NOMO-1 treated with DMSO at 0.1 percent for 48 hours (cell line): Measurements from ENCODE around the gene RBBP6.
"Not testable (repeated sequence)": the region's sequence is repeated elsewhere in the genome, so short reads cannot be mapped to it uniquely, and the experiment has no call there.

Experiments used
- DNase-seq: peaks from one replicate; lab custom pipeline; 2025; ENCODE audit not compliant: unreplicated experiment; lab: John Stamatoyannopoulos, UW

The RBBP6 gene, protein sequence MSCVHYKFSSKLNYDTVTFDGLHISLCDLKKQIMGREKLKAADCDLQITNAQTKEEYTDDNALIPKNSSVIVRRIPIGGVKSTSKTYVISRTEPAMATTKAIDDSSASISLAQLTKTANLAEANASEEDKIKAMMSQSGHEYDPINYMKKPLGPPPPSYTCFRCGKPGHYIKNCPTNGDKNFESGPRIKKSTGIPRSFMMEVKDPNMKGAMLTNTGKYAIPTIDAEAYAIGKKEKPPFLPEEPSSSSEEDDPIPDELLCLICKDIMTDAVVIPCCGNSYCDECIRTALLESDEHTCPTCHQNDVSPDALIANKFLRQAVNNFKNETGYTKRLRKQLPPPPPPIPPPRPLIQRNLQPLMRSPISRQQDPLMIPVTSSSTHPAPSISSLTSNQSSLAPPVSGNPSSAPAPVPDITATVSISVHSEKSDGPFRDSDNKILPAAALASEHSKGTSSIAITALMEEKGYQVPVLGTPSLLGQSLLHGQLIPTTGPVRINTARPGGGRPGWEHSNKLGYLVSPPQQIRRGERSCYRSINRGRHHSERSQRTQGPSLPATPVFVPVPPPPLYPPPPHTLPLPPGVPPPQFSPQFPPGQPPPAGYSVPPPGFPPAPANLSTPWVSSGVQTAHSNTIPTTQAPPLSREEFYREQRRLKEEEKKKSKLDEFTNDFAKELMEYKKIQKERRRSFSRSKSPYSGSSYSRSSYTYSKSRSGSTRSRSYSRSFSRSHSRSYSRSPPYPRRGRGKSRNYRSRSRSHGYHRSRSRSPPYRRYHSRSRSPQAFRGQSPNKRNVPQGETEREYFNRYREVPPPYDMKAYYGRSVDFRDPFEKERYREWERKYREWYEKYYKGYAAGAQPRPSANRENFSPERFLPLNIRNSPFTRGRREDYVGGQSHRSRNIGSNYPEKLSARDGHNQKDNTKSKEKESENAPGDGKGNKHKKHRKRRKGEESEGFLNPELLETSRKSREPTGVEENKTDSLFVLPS (N-terminal part only)

DNA sequence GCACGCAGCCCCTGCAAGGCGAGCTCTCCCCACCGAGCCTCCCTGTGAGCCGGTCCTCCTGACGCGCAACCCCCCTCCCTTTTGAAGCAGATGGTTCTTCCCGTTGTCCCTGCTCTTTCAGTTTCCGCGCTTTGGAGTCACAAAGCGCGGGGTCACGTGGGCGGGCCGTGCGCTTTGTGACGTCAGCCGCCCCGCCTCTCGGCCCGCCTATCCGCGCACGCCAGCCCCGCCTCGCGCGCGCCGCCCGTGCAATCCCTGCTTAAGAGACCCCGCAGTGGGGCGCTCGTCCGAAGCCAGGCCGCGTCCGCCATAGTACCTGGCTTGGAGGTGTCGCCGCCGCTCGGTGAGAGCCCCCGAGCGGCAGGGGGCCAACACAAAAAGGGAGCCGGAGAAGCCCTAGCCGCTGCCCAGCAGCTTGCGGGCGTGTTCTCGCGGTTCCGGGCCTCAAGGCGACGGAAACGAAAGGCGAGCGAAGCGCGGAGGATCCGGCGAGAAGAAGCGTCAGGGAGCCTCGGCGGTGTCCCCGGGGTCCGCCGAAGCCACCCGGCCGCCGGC, at the start of gene RBBP6:
Gene RBBP6 (plus strand): TSS at position 272 of the 555 bp plus-strand sequence. CDS start 1,061 bp downstream, outside the sequence.
- DNase-seq = peak; percentile 92

DNA sequence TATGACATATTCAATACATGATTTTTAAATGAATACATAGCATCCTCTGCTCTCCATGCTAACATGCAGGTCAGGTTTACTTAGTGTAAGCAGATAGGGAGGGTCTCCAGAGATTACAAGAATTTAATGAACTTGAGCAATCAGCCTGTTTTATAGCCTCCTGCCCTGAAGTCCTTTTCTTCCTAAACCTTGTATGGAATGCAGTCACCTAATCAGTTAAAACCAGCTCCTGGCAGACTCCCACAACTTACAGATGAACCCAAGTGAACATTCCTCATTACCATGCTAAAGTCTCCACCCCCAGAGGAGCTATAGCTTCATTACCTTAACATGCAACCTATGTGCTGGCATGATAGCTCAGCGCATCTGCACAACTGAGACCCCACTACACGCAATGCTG, 48.5 kb upstream of the RBBP6 start:
- no peak for DNase-seq

DNA sequence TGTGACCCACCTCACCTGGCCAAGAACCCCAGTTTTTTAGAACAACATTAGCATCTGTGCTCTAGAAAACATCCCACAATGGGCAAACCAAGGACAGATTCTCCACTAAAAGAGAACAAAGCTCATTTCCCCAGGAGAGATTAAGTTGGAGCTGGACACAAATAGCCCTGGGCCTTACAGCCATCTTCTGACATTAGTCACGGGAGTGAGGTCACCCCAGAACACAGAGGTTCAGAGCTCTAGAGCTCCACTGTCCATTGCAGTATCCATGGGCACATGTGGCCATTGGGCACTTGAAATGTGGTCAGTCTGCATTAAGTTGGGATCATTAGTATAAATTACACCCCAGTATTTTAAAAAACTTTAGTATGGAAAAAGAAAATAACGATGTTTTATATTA, 47.6 kb upstream of the RBBP6 start:
- no peak for DNase-seq

DNA sequence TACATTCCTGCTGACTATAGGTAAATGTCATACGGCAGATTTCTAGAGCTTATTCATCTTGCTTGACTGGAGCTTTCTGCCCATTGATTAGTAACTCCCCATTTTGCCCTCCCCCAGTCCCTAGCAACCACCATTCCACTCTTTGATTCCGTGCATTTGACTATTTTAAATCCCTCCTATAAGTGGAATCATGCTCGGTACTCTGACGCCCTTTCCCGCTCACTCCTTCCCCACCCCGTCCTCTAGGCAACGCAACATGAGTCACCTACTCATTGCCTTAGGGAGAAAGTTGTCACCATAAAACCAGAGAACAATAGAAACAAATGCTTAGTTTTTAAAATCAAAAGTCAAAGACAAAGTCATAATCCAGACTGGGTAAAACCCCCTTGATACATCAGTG, 45.5 kb upstream of the RBBP6 start:
- no peak for DNase-seq

DNA sequence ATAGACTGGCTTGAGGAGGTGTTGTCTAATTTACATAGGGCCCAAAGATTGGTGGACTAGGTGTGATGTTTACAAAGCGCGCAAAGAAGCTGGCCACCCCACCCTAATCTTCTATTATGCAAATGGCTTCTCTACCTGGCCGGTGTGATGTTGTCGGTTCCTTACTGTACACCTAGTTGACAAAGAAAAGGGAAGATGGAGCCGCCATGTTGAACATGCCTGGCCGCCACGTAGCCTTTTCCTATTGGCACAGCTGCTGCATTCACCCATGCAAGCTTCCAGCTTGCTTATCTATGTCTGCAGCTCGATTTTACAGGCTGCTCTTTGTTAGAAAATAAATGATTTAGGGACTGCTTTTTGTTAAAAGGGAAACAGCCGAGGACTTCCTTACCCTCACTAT, 44.2 kb upstream of the RBBP6 start:
- DNase-seq = not testable (repeated sequence)

DNA sequence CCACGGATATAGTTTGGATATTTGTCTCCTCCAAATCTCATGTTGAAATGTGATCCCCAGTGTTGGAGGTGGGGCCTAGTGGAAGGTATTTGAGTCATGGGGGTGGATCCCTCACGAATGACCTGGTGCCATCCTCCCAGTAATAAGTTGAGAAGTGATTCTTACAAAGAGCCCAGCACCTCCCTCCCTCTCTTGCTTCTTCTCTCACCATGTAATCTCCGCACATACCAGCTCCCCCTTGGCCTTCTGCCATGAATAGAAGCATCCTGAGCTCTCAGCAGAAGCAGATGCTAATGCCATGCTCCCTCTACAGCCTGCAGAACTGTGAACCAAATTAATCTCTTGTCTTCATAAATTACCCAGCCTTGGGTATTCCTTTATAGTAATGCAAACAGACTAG, 41.9 kb upstream of the RBBP6 start:
- no peak for DNase-seq

DNA sequence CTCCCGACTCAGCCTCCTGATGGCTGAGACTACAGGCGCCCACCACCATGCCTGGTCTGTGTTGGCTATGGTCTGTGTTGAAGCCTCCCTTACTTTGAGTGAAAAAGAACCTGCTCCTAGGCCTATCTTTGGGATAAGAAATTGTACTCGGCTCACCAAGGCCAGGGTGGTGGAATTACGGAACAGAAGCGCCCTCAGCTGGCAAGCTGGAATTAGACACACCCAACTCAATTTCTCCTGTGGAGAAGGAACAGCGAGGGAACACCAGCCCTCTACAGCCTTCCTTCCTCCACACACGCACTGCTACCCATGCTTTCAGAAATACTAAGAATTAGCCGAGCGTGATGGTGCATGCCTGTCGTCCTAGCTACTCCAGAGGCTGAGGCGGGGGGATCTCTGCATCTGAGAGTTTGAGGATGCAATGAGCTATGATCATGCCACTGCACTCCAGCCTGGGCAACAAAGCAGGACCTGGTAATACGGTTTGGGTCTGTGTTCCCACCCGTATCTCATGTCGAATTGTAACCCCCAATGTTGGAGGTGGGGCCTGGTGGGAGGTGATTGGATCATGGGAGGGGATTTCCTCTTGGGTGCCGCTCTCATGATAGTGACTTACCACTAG, 40.1 kb upstream of the RBBP6 start:
- DNase-seq = peak; percentile 30

DNA sequence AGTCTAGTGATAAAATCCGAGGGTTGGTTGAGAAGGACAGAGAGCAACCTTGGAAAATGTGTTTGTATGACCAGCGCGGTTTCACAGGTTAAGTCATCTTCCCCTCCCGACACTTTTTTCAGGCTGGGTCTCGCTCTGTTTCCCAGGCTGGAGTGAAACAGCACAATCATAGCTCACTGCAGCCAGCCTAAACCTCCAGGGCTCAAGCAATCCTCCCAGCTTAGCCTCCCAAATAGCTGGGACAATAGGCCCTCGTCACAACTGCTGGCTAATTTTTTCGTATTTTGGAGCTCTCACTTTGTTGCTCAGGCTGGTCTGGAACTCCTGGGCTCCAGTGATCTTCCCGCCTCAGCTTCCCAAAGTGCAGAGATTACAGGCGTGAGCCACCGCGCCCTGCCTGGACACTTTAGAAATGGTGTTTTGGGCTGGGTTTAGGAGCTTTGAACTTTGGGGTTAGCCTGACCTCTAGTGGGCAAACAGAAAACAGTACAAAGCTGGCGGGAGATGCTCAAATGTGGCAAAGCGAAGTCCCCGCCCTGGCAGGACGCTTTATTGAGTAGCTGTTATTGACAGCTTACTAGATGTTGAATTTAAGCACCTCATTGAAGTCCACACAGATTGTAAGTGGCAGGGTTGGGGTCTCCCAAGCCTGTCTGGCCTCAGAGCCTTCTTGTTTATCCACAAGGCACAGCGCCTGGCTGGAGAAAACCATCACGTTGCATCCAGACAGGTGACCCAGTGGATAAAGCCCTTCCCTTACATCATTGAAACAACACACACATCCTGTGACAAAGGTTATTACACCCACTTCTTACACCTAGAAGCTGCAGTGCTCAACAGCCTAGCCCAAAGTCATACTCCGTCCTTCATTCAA, 34.7 kb upstream of the RBBP6 start:
- peak; percentile 54 for DNase-seq

DNA sequence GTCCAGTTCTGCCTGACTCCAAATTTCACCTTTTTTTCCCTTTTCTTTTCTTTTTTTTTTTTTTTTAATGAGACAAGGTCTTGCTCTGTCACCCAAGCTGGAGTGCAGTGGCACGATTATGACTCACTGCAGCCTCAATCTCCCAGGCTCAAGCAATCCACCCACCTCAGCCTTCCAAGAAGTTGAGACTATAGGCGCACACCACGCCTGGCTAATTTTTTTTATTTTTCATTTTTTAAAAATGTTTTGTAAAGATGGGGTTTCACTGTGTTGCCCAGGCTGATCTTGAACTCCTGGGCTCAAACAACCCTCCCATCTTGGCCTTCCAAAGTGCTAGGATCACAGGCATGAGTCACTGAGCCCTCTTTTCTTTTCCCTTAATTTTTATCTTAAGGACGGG, 33.4 kb upstream of the RBBP6 start:
- no peak for DNase-seq

DNA sequence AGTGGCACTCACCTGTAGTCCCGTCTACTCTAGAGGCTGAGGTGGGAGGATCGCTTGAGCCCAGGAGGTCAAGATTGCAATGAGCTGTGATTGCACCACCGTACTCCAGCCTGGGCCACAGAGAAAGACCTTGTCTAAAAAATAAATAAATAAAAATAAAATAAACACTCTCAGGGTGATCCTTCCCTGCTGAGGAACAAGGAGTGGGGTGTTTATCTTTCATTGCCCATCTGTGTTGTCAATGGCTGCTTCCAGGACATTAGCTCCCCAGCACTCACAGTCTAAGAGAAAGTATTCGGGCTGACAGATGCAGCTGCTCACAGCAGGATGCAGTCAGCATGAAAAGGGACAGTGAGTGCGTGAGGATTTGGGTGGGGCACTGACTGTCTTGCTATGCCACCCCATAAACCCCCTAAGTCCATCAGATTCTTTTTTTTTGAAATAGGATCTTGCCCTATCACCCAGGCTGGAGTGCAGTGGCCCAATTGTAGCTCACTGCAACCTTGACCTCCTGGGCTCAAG, 31.3 kb upstream of the RBBP6 start:
- no peak for DNase-seq

DNA sequence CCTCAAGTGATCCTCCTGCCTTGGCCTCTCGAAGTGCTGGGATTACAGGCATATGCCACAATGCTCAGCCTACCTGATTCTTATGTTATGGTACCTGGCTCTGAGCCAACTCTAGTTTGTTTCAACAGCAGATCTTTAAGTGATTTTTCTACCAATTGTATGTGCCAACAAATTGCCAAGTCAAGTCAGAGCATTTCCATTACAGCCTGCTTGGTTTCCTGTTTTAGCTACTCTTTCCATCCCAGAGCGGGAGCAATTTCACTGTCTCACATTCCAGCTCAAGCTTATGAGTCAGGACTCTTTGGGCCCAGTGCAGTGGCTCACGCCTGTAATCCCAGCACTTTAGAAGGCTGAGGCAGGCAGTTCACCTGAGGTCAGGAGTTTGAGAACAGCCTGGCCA, 30.8 kb upstream of the RBBP6 start:
- no peak for DNase-seq

DNA sequence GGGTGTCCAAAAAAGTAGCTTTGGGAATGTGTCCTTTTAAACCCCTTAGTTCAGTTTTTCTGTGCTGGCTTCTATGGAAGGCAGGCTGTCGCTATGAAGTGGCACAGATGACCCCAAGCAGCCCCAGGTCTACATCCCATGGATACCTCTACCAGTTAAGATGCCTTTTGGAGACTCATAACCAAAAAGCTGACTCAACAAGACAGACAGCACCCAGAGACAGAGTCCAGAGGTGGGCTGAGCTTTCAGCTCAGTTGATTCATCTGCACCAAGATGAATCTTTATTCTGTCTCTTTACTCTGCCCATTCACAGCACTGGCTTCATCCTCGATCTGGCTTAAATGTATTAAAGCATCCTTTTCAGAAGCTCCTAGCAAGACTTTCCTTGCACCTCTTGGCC, 29.8 kb upstream of the RBBP6 start:
- no peak for DNase-seq

DNA sequence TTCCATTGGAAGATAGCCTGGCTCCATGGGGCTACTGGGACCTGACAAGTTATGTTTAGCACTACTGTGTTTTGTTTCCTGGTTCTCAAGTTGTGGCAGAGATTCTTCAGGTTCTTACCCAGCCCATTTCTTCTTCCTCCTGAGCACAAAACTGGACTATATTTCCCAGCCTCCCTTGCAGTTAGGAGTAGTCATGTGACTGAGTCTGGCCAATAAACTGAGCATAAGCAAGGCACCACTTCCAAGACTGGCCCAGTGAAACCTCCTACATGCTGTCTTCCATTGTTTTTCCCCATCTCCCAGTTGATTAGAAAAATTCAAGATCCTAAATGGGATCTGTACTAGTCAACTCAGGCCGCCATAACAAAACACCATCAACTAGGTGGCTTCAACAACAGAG, 28.2 kb upstream of the RBBP6 start:
- no peak for DNase-seq

DNA sequence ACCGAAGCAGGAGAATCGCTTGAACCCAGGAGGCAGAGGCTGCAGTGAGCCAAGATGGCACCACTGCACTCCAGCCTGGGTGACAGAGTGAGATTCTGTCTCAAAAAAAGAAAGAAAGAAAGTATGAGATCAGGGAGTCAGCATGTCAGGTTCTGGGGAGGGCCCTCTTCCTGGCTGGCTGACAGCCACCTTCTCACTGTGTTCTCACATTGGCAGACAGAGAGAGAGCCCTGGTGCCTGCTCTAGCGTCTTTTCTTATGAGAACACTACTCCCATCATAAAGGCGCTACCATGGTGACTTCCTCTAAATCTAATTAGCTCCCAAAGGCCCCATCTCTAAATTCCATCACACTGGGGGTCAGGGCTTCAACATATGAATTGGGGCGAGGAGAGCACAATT, 27.6 kb upstream of the RBBP6 start:
- no peak for DNase-seq

DNA sequence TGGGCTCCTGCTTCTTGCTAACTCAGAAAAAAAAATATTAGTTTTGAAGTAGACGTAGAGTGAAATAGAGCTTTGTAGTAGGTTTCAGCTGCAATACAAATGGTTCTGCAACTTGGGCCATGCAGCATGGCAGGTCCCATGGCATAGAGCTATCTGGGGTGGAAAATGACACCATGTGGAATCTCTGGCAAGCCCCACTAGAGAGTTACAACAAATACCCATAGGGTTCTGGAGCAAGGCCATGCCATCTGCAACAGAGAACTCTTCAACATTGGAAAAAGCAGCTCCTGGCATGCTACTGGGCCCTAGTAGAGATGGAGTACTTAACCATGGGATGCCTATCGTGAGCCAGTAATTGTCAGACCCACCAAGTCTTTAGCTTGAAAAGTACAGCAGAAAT, 25.3 kb upstream of the RBBP6 start:
- DNase-seq = no peak

DNA sequence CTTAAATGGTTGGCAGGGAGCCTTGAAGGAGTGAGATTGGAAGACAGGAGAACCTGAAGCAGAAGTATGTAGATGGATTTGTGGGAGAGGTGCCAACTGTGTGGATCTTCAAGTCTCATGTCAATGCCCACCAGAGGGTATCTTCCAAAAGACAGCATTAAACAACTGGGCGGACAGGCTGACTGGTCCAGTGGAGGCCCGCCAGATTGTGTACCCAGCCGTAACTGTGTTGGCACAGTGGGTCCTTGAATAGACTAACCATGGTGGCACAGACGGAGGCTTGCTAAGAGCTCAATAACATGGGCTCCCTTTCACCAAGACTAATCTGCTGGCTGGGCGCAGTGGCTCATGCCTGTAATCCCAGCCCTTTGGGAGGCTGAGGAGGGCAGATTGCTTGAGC, 24.2 kb upstream of the RBBP6 start:
- no peak for DNase-seq

DNA sequence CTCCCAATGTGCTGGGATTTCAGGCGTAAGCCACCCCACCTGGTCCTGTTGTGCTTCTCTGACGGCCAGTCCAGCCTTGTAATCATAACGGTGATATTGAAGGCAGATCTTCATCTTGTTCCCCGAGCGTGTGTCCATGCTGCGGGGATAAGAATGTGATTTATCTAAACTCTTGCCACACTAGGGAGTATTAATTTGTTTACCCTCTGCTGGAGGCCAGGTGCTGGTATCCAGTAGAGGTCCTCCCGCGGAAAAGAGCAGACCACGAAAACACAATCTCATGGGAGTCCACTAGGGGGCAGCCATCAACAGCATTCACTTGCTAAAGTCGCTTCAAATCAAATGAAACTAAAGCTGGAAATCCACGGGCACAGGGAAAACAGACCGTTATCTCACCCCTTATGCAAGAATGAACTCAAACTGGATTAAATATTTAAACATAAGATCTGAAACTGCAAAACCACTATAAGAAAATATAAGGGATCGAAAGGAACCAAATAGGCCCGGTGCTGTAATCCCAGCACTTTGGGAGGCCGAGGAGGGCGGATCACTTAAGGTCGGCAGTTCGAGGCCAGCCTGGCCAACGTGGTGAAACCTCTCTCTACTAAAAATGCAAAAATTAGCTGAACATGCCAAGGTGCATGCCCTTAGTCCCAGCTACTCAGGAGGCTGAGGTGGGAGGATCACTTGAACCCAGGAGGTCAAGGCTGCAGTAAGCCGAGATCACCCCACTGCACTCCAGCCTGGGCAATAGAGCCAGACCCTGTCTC, 22.3 kb upstream of the RBBP6 start:
- peak; percentile 46 for DNase-seq

DNA sequence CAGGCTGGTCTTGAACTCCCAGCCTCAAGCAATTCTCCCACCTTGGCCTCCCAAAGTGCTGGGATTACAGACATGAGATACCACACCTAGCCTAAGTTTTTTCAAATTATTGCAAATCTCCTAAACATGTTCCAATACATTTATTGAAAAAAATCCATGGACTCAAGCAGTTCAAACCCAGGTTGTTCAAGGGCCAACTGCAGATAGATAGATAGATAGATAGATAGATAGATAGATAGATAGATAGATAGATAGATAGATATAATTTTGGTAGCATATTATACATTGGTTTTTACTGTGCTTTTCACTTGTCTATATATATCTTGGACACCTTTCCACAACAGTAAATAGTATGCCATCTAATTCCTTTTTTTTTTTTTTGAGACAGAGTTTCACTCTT, 20.9 kb upstream of the RBBP6 start:
- no peak for DNase-seq

DNA sequence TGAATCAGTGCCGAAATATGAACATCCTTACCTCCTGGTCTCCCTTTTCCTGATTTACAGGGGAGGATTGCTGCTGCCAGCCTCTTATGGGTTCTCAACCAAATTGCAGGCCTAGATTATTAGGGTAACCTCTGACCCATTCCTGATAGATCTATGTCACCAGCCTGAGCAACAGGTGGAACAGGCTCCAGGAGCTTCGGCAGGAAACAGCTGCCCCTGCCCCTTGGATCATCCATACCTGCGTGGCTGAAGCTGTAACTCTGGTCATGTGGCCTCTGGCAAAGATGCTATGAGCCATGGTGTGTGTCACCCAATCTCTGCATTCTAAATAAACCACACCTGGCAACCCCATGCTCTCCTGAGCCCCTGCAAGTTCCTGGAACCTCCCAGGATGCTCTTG, 18.4 kb upstream of the RBBP6 start:
- no peak for DNase-seq
